H1 (cell line): ENCODE data around the gene NCSTN. TPM values are rescaled to one million over a fixed set of nuclear protein-coding genes. Genes with fewer than 3 reads are reported as not detected.

ENCODE experiments used
- BCL11A ChIP-seq, 2 experiments: IDR thresholded peaks; one replicate each; pipeline ENCODE4 v1.6.1; 2011; ENCODE audit warnings: low read depth in 2 of 2, low read length in 2 of 2, mild to moderate bottlenecking in 2 of 2
- CHD7 ChIP-seq: fragments of 300-600 bp; sonication (generic); IDR thresholded peaks from 2 replicates; pipeline ENCODE4 v1.7.1; 2012; ENCODE audit warnings: low read length, moderate library complexity, mild to moderate bottlenecking, inconsistent platforms; ENCODE audit not compliant: insufficient replicate concordance
- HDAC6 ChIP-seq: IDR thresholded peaks from one replicate; pipeline ENCODE4 v1.7.1; 2012; ENCODE audit warnings: low read depth, mild to moderate bottlenecking, inconsistent platforms, low read length, moderate library complexity
- NRF1 ChIP-seq: IDR thresholded peaks from 2 replicates; pipeline ENCODE4 v1.6.1; 2011; ENCODE audit warnings: mild to moderate bottlenecking, low read depth, low read length, improper control_type of control experiment
- SP1 ChIP-seq: IDR thresholded peaks from 2 replicates; pipeline ENCODE4 v1.6.1; 2011; ENCODE audit warnings: low read depth, low read length
- SUZ12 ChIP-seq: fragments of 200-600 bp; sonication (generic); IDR thresholded peaks from 2 replicates; pipeline ENCODE4 v1.6.1; 2012; ENCODE audit warnings: mild to moderate bottlenecking, inconsistent platforms, low read length, moderate library complexity, mixed read lengths
- TAF1 ChIP-seq: IDR thresholded peaks from 2 replicates; pipeline ENCODE4 v1.6.1; 2011; ENCODE audit warnings: mild to moderate bottlenecking, low read depth, low read length
- polyA plus RNA-seq, 7 experiments: library from polyadenylated mRNA; depleted of rRNA in 3 of 7; stranded (reverse) in 5 of 7; unstranded in 2 of 7; fragments of >200 nt in 5 of 7; fragments of 200-250 nt in 2 of 7; gene quantifications; 1 replicate in 5 of 7; 2 replicates in 1 of 7; 4 replicates in 1 of 7; pipeline versions ENCODE4 v1.2.1 to v1.2.3, GENCODE V29; 2011 to 2013; ENCODE audit warnings: missing spikeins in 2 of 7, mixed read lengths in 2 of 7
- total RNA-seq: library from RNA; stranded (reverse); fragmentation: NEBNext Ultra II Directional; extraction: Animal tissue kit (Norgen Biotek cat#: 25700); gene quantifications from 2 replicates; pipeline ENCODE4 v1.2.1, GENCODE V29; 2021

NCSTN gene
- total and polyA plus RNA-seq, 2 of the 8 experiments (the other 6 are each of a cell fraction or from before 2014, with no cell fraction given), result 64.7 to 125 TPM

GRCh38 chr1:160344241-160344640 lies 1.1 kb downstream of the NCSTN start (continued):
- TF ChIP-seq CHD7 (no peak), BCL11A (IDR thresholded peaks at IDR 0.05; ENCODE audit: low read depth in 2 of 2, low read length in 2 of 2) (no peak), SUZ12 (no peak), SP1 (no peak), HDAC6 (no peak), TAF1 (no peak), NRF1 (no peak)
